Measurements from ENCODE around the gene GRIK3.

- TF ChIP-seq CTCF (IDR thresholded peaks at IDR 0.05) (no peak), POLR2A (IDR thresholded peaks at IDR 0.05) (no peak)
These were observed 244.8 kb downstream of the GRIK3 start for GRCh38 chr1:36789535-36789934.
